ENCODE data around the gene SYNE3.
"Not testable (repeated sequence)": the region's sequence is repeated elsewhere in the genome, so short reads cannot be mapped to it uniquely, and the experiment has no call there.

Gene SYNE3

GRCh38 chr14:95523051-95523814 lies 6.8 kb upstream of the SYNE3 start:
- no peak for DNase-seq

- no peak for DNase-seq
Observed at GRCh38 chr14:95522556-95522955, 6.1 kb upstream of the SYNE3 start.

- DNase-seq, result no peak
Observed at GRCh38 chr14:95522116-95522515, 5.7 kb upstream of the SYNE3 start.

- no peak for DNase-seq
Observed at GRCh38 chr14:95521001-95521400, 4.6 kb upstream of the SYNE3 start.

DNA sequence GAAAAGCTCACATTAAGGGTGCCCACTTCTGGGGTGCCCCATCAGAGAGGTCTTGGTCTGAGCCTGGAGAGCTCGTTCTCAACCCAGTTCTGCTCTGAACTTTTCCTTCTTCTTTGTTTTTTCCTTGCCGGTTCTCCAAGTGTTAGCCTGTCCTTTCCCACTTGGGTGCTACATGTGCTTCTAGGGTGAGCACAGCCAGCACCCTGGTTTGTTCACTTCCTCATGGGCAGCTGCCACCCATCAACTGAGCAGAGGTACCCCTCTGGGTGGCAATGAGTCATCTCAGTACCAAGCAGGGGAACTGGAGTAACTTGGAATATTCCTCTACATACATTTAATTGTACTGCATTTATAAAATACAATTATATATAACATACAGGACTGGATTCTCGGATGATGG lies 3.9 kb upstream of the SYNE3 start:
- no peak for DNase-seq

DNA sequence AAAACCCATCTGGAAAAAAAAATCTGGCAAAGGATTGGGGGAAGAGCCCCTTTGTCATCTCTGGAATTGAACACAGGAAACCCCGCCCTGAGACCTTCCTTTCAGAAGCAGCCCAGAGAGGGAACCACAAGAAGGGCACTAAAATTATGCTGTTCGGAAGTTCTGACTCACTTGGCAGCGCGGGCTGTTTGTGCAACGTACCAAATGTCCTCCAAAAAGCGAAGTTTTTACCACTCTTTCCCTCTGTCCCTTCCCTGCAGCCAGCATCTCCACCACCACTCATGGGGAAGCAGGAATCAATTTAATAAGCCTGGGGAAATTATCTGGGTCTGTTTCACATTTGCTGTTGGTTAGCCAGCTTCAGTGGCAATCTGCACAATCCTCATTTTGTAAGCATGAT lies 3.2 kb upstream of the SYNE3 start:
- DNase-seq, result no peak

GRCh38 chr14:95518045-95518751 lies 1.7 kb upstream of the SYNE3 start:
- DNase-seq, result peak; percentile 87

GRCh38 chr14:95515596-95516552 lies 576 bp downstream of the SYNE3 start:
- DNase-seq, result peak; percentile 48

- DNase-seq, result peak; percentile 41
Observed at GRCh38 chr14:95515080-95515489, 1.4 kb downstream of the SYNE3 start.

DNA sequence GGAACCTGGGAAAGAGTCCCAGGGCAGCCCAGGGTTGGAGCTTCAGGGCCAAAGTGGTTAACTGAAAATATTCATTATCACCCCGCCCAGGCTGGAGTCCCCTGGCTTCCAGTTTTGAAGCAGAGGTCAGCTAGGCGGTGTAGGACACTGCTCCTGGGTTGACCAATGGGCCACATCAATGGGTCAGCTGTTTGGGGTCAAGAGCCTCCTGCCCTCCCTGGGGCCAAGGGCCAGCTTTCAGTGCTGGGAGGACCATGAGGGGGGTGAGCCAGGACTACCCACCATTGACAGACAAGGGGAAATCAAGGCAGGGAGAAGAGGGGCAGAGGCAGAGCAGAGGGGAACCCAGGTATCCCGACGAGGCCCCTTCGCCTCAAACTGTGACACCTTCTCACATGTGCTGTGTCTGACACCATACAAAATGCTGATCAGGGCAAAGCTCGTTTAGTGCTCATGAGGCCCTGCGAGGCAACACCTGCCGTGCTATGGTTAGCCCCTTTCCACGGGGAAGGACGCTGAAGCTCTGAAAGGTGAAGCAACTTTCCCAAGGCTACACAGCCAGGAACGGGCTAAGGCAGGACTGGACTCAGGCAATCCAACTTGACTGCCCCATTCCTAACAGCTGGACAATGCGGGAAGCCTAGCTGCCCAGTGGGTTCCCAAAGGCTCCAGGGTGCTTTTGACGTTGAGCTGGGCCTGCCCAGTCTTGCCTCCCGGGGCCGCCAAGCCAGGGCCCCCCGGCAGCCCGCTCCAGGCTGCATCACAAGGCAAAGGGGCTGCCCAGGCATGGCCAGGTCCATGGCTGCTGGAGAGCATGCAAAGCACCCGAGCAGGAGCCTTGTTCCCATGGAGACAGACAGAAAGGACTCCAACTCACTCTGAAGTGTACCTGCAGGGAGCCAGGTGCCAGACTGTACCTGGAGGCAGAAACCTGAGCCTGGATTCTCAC lies 2.0 kb downstream of the SYNE3 start:
- peak; percentile 95 for DNase-seq

GRCh38 chr14:95513291-95513690 lies 3.2 kb downstream of the SYNE3 start:
- no peak for DNase-seq

GRCh38 chr14:95511687-95512086 lies 4.8 kb downstream of the SYNE3 start:
- DNase-seq, result no peak

DNA sequence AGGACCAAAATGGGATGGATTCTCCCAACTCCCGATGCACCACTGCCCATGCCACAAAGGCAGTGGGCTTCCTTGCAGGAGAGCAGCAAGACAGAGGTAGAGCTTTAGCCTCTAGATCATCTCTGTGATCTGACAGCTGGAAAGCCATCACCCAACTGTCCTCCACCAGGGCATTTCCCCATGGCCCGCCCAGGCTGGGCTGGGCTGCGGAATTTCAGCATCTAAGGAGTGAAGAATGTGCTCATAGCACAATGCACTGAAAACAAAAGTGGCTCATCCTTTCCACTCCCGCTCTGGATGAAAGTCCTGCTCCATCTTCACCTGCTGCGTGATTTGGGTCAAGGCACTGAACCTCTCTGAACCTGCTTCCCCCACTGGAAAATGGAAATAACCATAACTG lies 5.6 kb downstream of the SYNE3 start:
- DNase-seq, result no peak

DNA sequence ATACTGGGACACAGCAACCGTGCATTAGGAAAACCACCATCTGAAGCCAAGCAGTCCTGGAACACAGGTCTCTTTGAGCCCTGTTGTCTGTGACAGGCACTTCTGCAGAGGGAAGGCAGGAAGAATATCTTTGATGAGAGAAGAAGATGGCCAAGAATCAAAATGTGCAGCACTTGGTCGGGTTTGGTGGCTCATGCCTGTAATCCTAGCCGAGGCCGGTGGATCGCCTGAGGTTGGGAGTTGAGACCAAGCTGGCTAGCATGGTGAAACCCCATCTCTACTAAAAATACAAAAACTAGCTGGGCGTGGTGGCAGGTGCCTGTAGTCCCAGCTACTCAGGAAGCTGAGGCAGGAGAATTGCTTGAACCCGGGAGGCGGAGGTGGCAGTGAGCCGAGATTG lies 6.1 kb downstream of the SYNE3 start:
- not testable (repeated sequence) for DNase-seq

GRCh38 chr14:95509495-95509894 lies 7.0 kb downstream of the SYNE3 start:
- DNase-seq, result no peak

DNA sequence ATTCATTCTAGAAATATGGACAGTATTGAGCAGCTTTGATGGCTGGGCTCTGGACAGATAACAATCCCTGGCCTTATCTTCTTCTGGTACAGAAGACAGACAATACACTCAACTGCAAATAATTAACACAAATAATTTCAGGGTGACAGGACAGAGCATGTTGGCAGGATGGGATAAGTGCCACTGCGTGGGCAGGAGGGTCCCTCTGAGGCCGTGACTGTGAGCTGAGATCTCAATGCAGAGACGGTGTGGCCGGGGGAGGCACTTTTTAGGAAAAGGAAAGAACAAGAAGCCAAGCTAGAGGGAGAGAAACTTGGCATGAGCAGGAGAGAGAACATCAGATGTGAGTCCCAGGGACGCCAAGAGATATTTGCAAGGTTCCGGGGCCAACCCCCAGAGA lies 8.1 kb downstream of the SYNE3 start:
- no peak for DNase-seq

DNA sequence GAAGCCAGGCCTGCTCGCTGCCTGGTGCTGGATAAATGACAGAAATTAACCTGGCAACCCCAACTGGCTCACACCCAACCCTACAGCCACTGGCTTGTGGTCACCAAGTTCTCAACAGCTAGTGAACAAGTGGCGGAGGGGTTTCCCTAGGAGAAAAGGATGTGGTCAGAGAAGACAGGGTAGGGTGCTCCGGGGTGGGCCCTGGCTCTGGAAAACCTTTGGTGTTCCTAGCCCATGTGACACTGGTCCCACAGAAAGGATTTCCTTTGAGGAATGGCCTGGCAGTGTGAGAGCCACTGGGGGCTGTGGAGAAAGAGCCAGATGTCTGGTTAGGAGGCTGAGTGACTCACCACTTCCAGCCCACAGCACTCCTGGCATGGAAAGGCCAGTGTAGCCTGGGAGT lies 8.7 kb downstream of the SYNE3 start:
- no peak for DNase-seq

DNA sequence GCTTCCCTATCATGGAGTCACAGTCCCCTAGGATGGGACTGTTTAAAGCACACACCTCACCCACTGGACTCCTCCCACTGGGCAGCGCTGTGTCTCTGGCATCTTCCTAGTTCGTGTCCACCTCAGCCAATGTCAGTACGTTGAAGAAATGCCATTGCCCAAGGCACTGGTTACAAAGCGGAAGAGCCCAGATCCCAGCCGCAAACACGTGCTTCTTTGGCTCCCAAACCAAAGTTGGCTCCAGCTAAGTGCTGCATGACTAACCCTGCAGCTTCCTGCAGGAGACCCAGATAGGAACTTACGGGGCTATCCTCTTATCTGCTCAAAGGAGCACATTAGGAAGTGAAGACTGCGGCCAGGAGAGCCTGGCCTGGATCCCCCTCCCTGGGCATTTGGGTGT lies 9.3 kb downstream of the SYNE3 start:
- DNase-seq, result no peak

- no peak for DNase-seq
Observed at GRCh38 chr14:95505030-95505589, 11.3 kb downstream of the SYNE3 start.

DNA sequence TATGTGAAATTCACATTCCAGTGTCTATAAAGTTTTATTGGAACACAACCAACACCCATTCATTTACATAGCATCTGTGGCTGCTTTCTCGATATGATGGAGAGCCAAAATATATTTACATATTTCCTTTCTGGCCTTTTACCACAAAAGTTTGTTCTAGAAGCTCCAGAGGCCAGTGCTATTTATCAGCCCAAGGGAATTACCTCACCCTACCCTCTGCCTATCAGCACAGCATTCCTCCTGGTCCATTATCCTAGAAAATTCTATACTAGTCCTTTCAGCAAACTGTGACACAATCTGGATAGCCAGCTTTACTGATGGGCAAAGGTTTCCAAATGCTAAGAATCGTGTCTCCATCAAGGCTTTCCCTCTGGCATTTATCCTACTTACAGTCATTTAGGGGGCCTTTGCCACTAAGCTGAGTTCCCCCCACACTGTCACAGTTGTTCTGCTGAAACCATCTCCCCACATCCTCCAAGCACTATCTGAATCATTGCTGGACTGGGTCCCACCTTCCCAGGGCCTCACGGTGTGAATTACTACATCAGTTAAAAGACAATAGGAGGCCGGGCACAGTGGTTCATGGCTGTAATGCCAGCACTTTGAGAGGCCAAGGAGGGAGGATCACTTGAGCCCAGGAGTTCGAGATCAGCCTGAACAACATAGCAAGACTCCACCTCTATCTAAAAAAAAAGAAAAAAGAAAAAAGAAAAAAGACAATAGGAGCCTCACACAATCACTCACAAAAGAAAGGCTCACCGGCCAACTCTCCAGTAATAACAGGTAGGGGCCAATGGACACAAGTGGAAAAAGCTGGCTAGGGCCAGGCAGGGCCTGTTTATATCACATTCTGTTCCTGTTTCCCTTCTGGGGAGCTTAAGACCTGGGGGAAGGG lies 12.1 kb downstream of the SYNE3 start:
- DNase-seq, result no peak

All from NCI-H1105 treated with DMSO at 0.1 percent for 48 hours (cell line).